ENCODE data around the gene AFF3. TPM values are rescaled to one million over a fixed set of nuclear protein-coding genes. Genes with fewer than 3 reads are reported as not detected.

Gene AFF3
- total and polyA plus RNA-seq, 8 donors = 1.4 to 78.8 (median 14.7) TPM

DNA sequence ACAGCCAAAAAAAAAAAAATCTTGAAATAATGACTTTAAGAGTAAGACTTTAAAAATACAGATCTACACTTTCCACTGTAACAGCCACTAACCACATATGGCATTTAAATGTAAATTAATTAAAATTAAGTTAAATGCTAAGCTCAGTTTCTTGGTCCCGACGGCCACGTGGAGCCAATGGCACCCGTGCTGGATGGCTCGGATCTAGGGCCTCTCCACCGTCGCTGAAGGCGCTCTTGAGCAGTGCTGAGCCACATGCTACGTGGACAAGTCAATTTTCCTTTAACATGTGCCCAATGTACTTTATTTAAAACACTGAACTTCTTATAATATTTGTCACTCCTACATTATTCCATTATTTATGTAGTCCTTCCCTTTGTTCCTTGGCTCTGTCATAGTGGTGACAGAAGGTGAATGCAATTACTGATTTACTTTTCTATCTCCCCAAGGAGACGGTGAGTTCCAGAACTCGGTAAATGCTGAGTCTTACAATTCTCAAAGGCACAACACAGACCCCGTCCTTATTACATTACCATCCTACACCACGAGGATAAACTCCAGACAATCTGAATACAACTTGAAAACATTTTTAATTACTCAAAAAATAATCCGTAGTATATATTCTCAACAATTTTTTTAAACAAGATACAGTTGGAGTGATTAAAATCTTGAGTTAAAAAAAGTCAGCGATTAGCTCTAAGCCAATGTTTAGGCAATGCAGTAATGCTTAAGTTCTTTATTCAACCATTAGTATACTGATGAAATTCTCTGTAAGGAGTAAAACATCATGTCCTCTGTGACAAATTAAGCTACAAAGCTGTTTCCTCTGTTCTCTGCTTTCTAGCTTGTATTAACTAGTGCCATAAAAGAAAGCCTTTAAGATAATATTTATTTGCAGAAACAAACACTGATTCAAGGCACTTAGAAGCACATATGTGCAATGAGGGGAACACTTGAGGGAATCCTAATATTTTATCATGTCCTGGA is 95.1 kb downstream of the AFF3 start:
- H3K9me3 ChIP-seq = no peaks in the 10 kb centered on the region
- H3K27ac ChIP-seq = no peak overlapping the region
- intact Hi-C loops (cut with DNase I; ENCODE audit: low total_unique reads) = no loop called here
- TF ChIP-seq POLR2AphosphoS5 (IDR thresholded peaks at IDR 0.05) = no peak
- TF ChIP-seq, protein P1, sequence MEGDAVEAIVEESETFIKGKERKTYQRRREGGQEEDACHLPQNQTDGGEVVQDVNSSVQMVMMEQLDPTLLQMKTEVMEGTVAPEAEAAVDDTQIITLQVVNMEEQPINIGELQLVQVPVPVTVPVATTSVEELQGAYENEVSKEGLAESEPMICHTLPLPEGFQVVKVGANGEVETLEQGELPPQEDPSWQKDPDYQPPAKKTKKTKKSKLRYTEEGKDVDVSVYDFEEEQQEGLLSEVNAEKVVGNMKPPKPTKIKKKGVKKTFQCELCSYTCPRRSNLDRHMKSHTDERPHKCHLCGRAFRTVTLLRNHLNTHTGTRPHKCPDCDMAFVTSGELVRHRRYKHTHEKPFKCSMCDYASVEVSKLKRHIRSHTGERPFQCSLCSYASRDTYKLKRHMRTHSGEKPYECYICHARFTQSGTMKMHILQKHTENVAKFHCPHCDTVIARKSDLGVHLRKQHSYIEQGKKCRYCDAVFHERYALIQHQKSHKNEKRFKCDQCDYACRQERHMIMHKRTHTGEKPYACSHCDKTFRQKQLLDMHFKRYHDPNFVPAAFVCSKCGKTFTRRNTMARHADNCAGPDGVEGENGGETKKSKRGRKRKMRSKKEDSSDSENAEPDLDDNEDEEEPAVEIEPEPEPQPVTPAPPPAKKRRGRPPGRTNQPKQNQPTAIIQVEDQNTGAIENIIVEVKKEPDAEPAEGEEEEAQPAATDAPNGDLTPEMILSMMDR (IDR thresholded peaks at IDR 0.05) = no peak
- no peak for TF ChIP-seq EP300 (IDR thresholded peaks at IDR 0.05)
- TF ChIP-seq POLR2A (IDR thresholded peaks at IDR 0.05) = no peak
- DNase-seq = no peak
- H3K27me3 ChIP-seq = no peaks in the 10 kb centered on the region
- 75 to 87% (median 78%) methylated on average over 15 of the region's 15 CpGs for WGBS, 5 donors
- no peak overlapping the region for H3K4me3 ChIP-seq
- peaks cover 0 to 30% (median 3%) of the 10 kb centered on the region in 4 donors for H3K4me1 ChIP-seq
- H3K36me3 ChIP-seq = no peaks in the 10 kb centered on the region

DNA sequence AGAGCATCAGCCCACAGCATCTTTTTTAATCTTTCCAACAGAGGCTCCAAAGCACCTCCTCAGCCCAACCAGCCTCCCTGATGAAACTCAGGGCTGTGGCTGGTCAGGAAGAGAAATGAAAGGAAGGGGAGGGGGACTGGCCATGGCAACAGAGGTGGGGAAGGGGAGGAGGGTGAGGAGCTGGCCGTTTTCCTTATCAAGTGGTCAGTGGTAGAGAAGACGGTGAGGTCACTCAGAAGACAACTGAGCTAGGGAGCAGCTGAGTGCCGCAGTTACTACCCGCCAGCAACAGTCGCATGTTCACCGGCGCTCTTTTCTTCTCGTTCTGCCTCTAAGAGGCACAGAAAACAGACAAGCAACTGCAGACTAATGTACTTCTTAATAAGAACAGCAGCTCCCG is 97.4 kb downstream of the AFF3 start:
- no peak overlapping the region for H3K27ac ChIP-seq
- TF ChIP-seq POLR2AphosphoS5 (IDR thresholded peaks at IDR 0.05) = no peak
- no peak for TF ChIP-seq EP300 (IDR thresholded peaks at IDR 0.05)
- TF ChIP-seq POLR2A (IDR thresholded peaks at IDR 0.05) = no peak
- TF ChIP-seq, protein P1 (IDR thresholded peaks at IDR 0.05) = no peak
- no peaks in the 10 kb centered on the region for H3K9me3 ChIP-seq
- H3K4me3 ChIP-seq = no peak overlapping the region
- DNase-seq = no peak
- peaks cover 0 to 30% (median 3%) of the 10 kb centered on the region in 4 donors for H3K4me1 ChIP-seq
- H3K36me3 ChIP-seq = no peaks in the 10 kb centered on the region
- no peaks in the 10 kb centered on the region for H3K27me3 ChIP-seq
- intact Hi-C loops (cut with DNase I; ENCODE audit: low total_unique reads) = no loop called here
- 85 to 94% (median 89%) methylated on average over 9 of the region's 9 CpGs for WGBS, 5 donors

DNA sequence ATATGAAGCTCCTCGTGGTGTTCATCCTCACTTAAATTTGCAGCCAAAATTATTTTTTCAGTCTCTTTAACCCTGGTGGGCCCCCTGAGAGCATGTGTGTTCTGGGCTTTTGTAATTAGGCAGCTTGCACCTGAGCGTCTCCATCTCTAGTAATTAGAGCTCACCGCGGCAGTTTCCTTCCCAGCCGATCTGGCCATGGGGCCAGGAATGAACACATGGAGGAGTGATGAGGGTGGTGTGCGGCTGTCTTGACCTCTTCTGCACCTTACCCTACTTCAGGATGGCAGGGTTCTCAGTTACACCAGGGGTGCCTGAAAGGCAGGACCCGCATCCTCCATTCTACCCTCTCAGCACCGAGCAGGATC is 98.5 kb downstream of the AFF3 start:
- WGBS, 5 donors = 86 to 96% (median 94%) methylated on average over 8 of the region's 8 CpGs
- TF ChIP-seq POLR2A (IDR thresholded peaks at IDR 0.05) (no peak), POLR2AphosphoS5 (IDR thresholded peaks at IDR 0.05) (no peak), EP300 (IDR thresholded peaks at IDR 0.05) (no peak)
- TF ChIP-seq, protein P1 (IDR thresholded peaks at IDR 0.05) = no peak
- no peaks in the 10 kb centered on the region for H3K36me3 ChIP-seq

DNA sequence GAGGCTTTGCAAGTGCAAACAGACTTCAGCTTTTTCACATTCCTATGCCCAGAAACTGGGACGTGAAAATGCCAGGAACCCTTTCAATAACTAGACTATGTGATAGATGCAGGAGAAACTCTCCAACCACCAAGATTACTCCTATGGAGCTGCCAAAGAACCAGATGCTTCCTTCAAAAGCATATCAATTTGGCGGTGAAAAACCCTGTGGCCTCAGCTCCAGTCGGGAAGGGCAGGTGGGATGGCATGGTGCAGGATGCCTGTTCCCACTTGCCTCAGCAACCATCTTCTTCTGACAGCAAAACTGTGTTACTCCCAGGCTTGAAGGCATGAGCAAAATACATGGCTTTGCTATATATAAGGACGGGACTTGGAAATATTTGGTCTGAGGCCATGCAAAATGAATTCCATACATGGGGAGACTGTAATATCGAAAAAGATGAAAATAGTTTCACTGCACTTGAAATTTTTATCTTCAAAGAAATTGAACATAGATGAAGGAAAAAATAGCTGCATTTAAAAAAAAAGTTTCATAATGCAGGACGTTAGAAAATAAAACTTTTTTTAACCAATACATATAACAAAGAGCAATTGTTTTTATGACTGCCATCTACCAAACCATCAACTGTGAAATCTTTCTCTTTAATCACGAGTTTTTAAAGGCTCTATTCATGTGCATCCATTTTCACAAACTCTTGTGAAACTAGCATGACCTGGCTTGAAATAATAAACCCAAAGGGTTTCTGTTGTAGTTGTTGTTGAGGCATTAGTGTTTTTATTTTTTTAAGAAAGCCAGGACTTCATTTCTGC is 99.1 kb downstream of the AFF3 start:
- no peaks in the 10 kb centered on the region for H3K9me3 ChIP-seq
- TF ChIP-seq, protein P1 (IDR thresholded peaks at IDR 0.05) = no peak
- TF ChIP-seq POLR2A (IDR thresholded peaks at IDR 0.05) (no peak), POLR2AphosphoS5 (IDR thresholded peaks at IDR 0.05) (no peak), EP300 (IDR thresholded peaks at IDR 0.05) (no peak)
- no peaks in the 10 kb centered on the region for H3K27me3 ChIP-seq
- intact Hi-C loops (cut with DNase I; ENCODE audit: low total_unique reads) = no loop called here
- H3K4me3 ChIP-seq = no peak overlapping the region
- no peaks in the 10 kb centered on the region for H3K36me3 ChIP-seq
- no peak overlapping the region for H3K27ac ChIP-seq
- WGBS, 5 donors = 76 to 88% (median 87%) methylated on average over 7 of the region's 7 CpGs
- no peak for DNase-seq
- peaks cover 0 to 30% (median 3%) of the 10 kb centered on the region in 4 donors for H3K4me1 ChIP-seq

More for the DNA sequence above, 98.5 kb downstream of the AFF3 start:
- no peaks in the 10 kb centered on the region for H3K27me3 ChIP-seq
- no peak overlapping the region for H3K27ac ChIP-seq
- H3K4me3 ChIP-seq = no peak overlapping the region
- DNase-seq = no peak
- no peaks in the 10 kb centered on the region for H3K9me3 ChIP-seq
- intact Hi-C loops (cut with DNase I; ENCODE audit: low total_unique reads) = no loop called here
- peaks cover 0 to 30% (median 3%) of the 10 kb centered on the region in 4 donors for H3K4me1 ChIP-seq

Data from stomach (tissue), 9 donors.